RWPE1 (cell line): ENCODE measurements around the gene MFAP1.
"Not testable (repeated sequence)": the region's sequence is repeated elsewhere in the genome, so short reads cannot be mapped to it uniquely, and the experiment has no call there.

Source experiments
- CTCF ChIA-PET: fragments of 350-600 bp; sonication (Branson Sonifier 250); formaldehyde crosslinking; extraction: SDS; loops from one replicate; lab custom pipeline; 2021; lab: Yijun Ruan, JAX
- POLR2A ChIA-PET: fragments of 400-600 bp; formaldehyde crosslinking; extraction: SDS; loops from one replicate; lab custom pipeline; 2020; ENCODE audit warnings: antibody characterized with exemption; ENCODE audit not compliant: low non-redundant PET; lab: Yijun Ruan, JAX
- DNase-seq: peaks from one replicate; pipeline ENCODE4 v3.0.0; 2012; ENCODE audit warnings: low spot score
- H3K27ac ChIP-seq: fragments of 450-650 bp; 2 replicates; pipeline ENCODE4 v1.5.1; 2017
- CTCF ChIP-seq: fragments of 450-650 bp; conservative IDR thresholded peaks from 2 replicates; pipeline ENCODE4 v1.5.1; 2017; ENCODE audit warnings: low read depth, mild to moderate bottlenecking

Gene MFAP1

DNA sequence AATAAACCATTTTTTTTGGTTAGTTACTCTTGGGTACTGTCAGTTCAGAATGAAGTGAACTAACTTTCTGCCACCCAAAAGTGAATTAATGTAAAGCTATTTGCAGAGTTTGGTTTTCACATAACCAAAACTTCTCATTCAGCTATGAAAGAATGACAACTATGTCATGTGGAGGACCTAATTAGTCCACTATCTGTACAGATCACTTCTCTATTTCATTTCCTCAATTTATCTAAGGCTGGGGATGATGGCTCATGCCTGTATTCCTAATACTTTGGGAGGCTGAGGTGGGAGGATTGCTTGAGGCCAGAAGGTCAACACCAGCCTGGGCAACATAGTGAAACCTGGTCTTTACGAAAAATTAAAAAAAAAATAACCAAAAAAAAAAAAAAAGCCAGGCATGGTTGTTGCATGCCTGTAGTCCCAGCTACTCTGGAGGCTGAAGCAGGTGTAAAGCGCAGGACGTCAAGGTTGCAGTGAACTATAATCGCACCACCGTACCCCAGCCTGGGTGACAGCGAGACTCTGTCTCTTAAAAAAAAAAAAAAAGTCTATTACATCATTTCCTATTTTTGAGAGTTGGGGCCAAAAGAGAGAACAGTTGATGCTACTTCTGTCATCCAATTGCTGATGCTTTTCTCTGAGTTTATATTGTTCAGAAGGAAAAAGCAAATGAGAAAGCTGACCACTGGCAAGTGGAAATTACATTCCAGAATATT, 15.4 kb downstream of the MFAP1 start:
- POLR2A ChIA-PET: no interaction called here
- DNase-seq: no peak
- no peak overlapping the region for H3K27ac ChIP-seq
- TF ChIP-seq CTCF: no peak
- CTCF ChIA-PET: interaction anchor here (0.6 kb wide), 1 partner anchor 23 kb away, joined by 5 read pairs; no protein-coding TSS in a partner anchor

- no peak overlapping the region for H3K27ac ChIP-seq
- DNase-seq: no peak
- no peak for TF ChIP-seq CTCF
- POLR2A ChIA-PET: no interaction called here
- CTCF ChIA-PET: interaction anchor here (0.5 kb wide), 1 partner anchor 23 kb away, joined by 3 read pairs; no protein-coding TSS in a partner anchor
These were observed 16.0 kb downstream of the MFAP1 start for GRCh38 chr15:43808435-43808950.

- DNase-seq, POLR2A ChIA-PET, CTCF ChIA-PET: not testable (repeated sequence)
- peak overlapping the region; percentile 30 for H3K27ac ChIP-seq
These were observed 21.8 kb downstream of the MFAP1 start for GRCh38 chr15:43802676-43803075.

DNA sequence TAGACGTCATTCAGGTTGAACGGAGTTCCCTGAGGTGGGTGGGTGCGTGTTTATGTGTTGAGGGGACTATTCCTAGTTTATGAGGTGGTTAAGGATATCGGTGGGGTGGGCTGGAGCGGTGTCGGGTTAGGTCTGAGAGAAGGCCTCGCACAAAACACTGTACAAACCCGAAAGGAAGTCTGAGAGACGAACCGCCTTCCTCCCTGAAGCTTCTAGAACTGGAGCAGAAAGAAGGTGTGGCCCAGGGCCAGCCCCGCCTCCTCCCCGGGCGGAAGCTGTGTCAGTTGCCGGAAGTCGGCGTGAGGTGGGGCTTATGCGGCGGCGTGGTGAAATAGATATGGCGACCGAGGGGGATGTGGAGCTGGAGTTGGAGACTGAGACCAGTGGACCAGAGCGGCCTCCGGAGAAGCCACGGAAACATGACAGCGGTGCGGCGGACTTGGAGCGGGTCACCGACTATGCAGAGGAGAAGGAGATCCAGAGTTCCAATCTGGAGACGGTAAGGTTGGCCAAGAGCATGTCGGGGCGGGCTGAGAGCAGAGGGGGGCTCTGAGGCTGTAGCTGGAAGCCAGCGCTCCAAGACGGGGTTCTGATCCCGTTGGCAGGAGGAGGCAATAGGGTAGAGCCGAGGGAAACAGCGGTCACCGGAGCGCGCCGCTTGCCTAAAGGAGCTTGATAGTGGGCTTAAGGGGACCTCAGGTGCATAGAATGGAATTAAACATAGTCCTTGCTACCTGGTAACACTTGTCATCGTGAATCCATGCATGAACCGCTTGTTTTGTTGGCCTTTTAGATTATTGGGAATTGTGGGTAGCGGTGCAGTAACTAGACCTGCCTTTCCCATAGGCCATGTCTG, 24.0 kb downstream of the MFAP1 start, which contains the start of gene HYPK:
Gene HYPK (plus strand): TSS at position 314 of the 856 bp plus-strand sequence. CDS start 24 bp downstream, at position 338.
- peak; percentile 88 for DNase-seq
- peak within 1 kb of the TSS; percentile 84 for H3K27ac ChIP-seq
- ChIA-PET CTCF (no interaction called here), POLR2A (interaction anchor here (0.5 kb wide), 1 partner anchor 37 kb away, joined by 3 read pairs; no protein-coding TSS in a partner anchor)
- no peak for TF ChIP-seq CTCF

DNA sequence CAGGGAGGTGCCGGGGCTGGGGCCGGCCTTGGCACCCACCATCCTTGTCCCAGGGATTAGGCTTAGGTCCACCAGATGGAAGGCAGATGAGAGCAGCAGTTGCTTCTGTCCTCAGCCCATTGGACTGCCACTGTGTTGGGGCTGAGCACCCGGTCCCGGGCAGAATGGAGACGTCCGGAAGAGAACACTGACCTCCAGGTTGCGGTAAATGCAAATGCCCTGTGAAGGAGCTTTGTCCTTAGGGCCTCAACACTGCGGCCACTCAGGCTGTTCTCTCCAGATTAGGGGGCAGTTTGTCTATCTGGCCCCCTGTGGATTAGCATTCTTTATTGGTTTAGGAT, 24.6 kb downstream of the MFAP1 start, which contains the start of gene SERINC4:
Gene SERINC4 (minus strand): TSS at position 276 of the 341 bp plus-strand sequence. CDS start 234 bp downstream, at position 42.
- DNase-seq: no peak
- H3K27ac ChIP-seq: peak within 1 kb of the TSS; percentile 84
- POLR2A ChIA-PET: no interaction called here
- CTCF ChIA-PET: no interaction called here
- TF ChIP-seq CTCF: no peak

DNA sequence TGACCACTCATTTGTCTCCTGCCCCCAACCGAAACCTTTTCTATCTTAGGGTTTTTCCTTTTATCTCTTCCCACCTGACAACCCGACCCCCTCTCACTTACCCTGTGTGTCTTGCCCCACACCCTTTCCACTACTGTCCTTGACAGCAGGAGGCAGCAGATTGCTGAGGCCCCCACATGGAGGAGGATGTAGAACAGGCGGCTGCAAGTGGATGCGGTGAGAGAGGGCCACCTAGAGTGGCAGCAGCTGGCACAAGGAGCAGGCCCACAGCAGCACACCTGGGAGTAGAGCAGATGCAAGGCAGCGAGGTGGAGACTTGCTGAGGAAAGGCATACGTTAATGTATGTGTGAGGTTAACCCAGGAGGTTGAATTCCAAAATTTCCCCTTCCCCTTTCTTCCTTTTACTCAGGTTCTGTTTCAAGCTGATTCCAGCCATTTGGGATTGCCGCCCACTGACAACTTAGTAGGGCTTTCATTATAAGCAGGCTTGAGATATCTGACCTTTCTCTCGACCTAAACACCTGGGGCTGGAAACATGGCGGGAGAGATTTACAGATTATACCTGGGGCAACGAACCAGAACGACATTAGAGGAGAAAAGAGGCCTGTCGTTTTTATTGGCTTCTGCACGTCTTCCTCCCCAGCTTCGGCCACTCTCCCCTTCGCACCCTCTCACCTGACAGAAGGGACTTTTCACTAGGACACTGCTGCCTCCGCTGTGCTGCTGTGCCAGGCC, 25.1 kb downstream of the MFAP1 start:
- TF ChIP-seq CTCF: no peak
- peak overlapping the region; percentile 84 for H3K27ac ChIP-seq
- ChIA-PET CTCF (no interaction called here), POLR2A (no interaction called here)
- no peak for DNase-seq
